Stimulated activated CD4-positive, alpha-beta T cell treated with anti-CD3 and anti-CD28 coated beads, Interleukin-15, amount 100 ng/mL, for 48 hours (primary cell): ENCODE data around the gene RAD51AP1.
"Not testable (repeated sequence)": the region's sequence is repeated elsewhere in the genome, so short reads cannot be mapped to it uniquely, and the experiment has no call there.

Source experiments
- DNase-seq, 2 donors: peaks; one replicate each; pipeline ENCODE4 v3.0.0-alpha.2; 2020; ENCODE audit warnings: low read depth in 2 of 2

Gene RAD51AP1

DNA sequence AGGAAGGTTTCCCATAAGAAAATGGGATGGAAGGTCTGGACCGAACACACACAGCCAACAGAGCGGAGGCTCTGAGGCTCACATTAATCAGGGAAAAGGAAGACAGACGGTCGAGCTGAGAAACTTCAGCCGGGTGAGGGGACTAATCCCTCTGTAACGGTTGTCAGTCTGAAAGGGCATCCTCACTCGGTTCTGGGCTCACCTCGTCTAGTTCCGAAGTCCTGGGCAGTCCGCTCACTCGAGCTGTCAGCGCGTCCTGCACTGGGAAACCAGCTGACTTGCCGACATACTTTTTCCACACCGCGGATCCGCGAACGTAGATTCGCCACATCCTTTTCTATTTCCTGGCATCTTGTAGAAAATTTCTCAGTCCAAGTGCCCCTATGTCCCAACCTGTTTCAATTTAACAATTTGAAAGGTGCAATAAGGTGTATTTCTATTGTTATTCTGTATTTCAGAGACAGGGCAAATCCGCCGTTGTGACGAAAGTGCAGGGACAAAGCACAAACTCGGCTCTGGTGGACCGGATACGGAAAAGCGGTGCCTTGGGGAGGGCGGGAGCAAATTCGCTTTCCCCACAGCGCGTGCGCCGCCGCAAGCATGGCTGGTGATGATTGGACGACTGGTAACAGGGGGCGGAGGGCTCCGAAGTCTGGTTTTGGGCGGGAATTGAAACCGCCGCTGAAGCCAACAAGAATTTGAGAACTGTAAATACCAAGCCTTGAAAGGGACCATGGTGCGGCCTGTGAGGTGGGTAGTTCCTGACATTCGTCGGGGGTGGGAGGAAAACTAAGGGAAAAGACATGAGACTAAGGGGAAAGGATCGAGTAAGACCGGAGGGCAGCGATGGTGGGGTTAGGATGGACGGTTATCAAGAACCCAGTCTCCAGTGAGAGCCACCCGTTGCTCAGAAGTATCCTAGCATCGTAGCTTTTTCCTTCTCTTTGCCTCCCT is at the start of gene RAD51AP1:
Gene RAD51AP1, plus strand, starts transcription at position 684 of the 954 bp plus-strand sequence. Its CDS starts 50 bp downstream, at position 734.
- DNase-seq = peak; percentile 90 to 93

DNA sequence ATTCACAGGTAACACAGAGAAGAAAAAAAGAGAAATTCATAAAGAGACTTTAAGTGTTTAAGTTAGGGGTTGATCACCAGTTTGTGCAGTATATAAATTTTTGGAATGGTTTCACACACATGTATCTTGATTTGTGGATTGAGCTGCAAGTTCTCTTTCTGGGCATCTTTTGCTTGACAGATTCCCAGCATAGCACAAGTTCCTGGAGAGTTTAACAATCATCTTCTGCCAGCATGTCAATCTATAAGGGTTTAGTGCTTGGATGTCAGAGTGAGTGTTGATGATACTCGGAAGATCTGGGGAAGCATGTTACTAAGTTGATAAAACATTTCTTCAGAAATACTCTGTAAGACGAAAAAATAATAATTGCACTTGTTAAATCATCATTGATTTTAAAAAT is 49.1 kb upstream of the RAD51AP1 start:
- no peak for DNase-seq

DNA sequence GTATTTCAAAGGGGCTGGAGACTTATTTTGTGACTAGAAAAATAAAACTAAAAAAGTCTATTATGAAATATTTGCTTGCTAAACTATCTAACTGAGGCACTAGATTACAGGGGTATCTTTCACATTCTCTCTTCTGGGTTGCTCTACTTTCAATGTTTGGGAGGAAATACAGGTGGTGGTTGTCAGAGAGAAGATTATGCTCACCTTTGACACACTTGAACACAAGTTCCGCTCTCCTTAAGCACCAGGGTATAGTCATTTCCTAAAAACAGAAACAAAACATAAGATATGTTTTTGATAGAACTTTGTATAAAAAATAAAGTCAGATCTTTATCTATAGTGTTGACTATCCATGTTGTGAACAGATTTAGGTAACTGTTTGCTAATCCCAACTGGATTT is 47.7 kb upstream of the RAD51AP1 start:
- DNase-seq = no peak

GRCh38 chr12:4496145-4496838 is 42.4 kb upstream of the RAD51AP1 start:
- no peak for DNase-seq

- DNase-seq = no peak
These were observed 39.5 kb upstream of the RAD51AP1 start for GRCh38 chr12:4499186-4499585.

DNA sequence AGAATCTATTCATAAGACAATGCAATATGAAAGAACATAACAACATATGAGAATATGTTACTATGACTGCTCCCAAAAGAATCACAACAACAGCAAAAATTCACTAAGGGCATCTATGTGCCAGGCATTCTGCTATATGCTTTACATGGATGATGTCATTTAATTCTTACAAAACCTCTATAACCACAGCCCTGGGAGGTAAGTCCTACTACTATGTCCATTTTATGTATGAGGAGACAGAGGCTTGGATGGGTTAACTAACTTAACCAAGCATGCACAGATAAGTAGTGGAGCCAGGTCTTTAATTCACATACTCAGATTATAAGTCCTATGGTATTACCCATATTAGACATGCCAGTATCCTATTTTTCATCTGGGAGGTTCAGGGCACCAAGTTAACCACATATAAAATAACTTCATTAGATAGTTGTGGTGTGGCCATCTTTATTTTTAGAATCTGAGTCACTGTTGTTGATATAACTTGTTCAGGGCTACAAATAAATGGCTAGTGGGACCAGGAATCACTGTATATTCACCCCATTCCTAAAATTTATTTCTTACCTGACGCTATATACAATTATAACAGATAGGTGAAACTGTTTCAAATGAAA is 33.2 kb upstream of the RAD51AP1 start:
- DNase-seq = no peak

GRCh38 chr12:4506430-4506829 is 32.3 kb upstream of the RAD51AP1 start:
- DNase-seq = no peak

GRCh38 chr12:4506870-4507269 is 31.8 kb upstream of the RAD51AP1 start:
- no peak for DNase-seq

DNA sequence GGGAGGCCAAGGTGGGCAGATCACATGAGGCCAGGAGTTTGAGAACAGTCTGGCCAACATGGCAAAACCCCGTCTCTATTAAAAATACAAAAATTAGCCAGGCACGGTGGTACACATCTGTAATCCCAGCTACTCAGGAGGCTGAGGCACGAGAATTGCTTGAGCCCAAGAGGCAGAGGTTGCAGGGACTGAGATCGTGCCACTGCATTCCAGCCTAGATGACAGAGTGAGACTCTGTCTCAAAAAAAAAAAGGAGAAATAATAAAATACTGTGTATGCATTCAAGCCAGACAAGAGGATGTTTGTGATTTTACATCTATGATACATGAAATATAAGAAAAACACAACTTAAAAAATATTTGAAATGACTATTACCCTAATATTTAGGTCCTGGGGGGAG is 30.2 kb upstream of the RAD51AP1 start:
- not testable (repeated sequence) for DNase-seq

GRCh38 chr12:4509269-4509668 is 29.4 kb upstream of the RAD51AP1 start:
- DNase-seq = not testable (repeated sequence)

DNA sequence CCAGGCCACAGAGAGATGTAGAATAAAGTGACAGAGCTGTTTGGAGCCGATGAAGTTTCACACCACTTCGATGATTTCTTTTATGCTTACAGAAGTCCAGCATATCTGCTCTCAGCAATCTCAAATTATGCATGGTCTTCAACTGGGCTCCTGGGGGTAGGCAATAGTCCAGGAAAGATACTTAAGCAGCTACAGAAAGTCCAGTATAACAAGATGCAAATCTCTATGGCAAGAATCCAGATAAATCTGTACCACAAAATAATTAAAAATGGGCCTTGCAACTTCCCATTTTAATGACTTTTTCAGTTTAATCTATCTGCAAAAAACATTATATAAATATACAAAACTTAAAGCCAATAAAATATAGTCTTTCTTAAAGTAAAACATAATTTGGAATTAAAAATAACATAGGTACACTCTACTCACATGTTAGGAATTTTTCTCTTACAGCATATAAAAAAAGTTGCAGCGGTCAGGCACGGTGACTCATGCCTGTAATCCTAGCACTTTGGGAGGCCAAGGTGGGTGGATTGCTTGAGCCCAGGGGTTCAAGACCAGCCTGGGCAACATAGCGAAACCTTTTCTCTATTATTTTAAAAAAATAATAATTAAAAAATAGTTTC is 20.5 kb upstream of the RAD51AP1 start:
- DNase-seq = no peak

DNA sequence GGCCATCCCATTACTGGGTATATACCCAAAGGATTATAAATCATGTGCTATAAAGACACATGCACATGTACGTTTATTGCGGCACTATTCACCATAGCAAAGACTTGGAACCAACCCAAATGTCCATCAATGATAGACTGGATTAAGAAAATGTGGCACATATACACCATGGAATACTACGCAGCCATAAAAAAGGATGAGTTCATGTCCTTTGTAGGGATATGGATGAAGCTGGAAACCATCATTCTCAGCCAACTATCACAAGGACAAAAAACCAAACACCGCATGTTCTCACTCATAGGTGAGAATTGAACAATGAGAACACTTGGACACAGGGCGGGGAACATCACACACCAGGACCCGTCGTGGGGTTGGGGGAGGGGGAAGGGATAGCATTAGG is 15.2 kb upstream of the RAD51AP1 start:
- DNase-seq = not testable (repeated sequence)

- DNase-seq = no peak
These were observed 11.7 kb upstream of the RAD51AP1 start for GRCh38 chr12:4526923-4527546.

GRCh38 chr12:4530160-4530559 is 8.5 kb upstream of the RAD51AP1 start:
- no peak for DNase-seq

DNA sequence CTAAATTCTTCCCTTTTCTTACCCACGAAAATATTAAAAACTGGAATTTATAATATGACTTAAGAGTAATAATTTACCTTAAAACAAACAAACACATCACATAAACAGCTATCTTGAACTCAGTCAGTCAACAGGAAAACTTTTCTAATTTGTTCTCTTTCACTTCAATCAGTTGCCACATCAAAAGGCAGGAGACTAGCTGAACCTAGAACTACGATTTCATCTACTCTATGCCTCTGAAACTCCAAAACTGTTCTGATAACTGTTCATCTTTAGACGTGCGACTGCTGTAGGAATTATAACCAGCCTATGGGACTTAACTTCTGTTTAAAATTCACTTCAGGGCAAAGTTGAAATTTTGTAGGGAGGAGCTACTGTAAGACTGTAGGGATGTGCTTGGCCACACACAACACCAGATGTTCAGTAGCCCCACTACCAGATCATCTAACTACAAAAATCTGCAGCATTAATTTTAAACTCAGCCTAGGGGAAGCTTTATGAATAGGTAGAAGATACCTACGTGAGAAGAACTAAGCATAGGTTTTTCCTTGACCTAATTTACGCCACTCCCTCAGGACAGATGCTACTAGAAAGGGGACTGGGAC is 7.6 kb upstream of the RAD51AP1 start:
- DNase-seq = no peak

- DNase-seq = no peak
These were observed 3.6 kb upstream of the RAD51AP1 start for GRCh38 chr12:4535092-4535491.

- DNase-seq = no peak
These were observed 2.8 kb upstream of the RAD51AP1 start for GRCh38 chr12:4535871-4536270.

DNA sequence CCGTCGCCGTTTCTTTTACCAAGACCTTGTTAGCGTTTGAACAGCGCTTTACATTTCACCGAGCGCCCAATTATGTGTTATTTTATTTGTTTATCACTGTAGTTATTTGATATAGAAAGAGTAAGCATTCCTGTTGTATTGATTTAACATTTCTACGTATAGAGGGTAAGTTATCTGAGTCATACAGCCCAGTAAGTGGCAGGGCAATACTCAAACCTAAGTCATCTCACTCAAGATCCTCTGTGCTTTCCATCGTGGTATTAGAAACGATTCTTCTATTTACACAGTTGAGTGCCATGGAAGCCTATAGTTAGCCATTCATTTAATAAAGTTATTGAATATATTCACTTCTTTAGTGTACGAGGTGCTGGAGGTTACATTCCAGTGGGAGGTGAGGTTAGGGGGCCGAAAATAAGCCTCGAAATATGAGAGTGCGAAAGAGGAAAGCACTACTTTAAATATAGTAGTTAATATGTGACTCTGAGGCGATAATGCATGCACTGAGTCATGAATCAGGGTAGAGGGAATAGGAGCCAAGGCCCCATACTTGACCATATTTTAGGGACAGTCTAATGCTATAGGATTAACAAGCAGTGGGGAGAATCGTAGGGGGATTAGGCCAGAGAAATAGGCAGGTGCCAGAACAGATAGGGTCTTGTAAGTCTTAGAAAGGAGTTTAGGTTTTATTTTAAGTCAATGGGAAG is 629 bp downstream of the RAD51AP1 start:
- DNase-seq = no peak

DNA sequence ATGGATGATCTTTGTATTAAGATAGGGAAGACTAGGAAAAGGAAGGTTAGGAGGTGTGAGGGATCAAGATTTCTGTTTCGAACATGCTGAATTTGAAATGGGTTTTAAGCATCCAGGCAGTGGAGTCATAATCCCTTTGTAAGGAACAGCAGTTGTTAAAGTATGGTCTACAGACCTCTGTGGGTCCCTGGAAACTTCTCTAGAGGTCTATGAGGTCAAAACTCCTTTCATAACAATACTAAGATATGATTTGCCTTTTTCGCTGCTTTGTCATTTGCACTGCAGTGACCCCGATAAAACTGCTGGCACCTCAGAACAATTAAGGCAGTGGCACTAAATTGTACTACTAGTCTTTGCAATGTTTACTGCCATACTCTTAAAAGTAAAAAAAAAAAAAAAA is 1.5 kb downstream of the RAD51AP1 start:
- no peak for DNase-seq

DNA sequence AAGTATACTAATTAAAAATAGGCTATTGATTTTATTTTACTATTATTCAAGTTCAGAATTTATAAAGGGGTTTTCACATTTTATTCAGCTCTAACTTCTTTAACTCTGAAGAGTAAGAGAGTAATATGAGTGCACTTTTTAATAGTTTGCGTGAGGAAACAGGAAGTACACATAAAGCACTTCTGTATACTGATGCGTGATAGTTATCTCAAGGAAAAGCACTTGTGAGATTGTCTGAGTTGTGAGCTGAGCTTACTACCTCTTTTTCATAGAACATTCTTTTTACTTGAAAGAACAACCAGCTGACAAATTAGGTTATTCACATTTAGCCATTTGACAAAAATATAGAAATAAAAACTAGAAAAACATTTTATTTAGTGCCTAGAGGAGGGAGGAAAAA is 1.9 kb downstream of the RAD51AP1 start:
- no peak for DNase-seq

DNA sequence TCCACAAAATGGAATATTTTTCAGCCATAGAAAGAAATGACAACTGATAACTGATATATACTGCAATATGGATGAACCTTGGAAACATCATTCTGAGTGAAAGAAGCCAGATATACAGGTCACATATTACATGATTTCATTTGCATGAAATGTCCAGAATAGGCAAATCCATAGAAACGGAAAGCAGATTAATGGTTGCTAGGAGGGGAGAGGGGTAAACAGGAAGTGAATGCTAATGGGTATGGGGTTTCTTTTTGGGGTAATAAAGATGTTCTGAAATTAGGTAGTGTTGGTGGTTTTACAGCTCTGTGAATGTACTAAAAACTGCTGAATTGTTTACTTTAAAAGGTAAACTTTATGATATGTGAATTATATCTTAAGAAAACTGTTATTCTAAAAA is 6.5 kb downstream of the RAD51AP1 start:
- DNase-seq = no peak
